Right lobe of liver (tissue), 4 donors: Measurements from ENCODE around the gene ANXA11.

Experiments used
- CTCF ChIP-seq, 4 donors: fragments of 200-600 bp in 3 of 4; fragments of 450-650 bp in 1 of 4; IDR thresholded peaks; one replicate each; pipeline versions ENCODE4 v1.5.1 to v1.8.0; 2016 to 2022; ENCODE audit warnings: antibody characterized with exemption in 4 of 4, mild to moderate bottlenecking in 2 of 4
- POLR2A ChIP-seq: fragments of 450-650 bp; IDR thresholded peaks from one replicate; pipeline ENCODE4 v1.6.1; 2017; ENCODE audit warnings: antibody characterized with exemption, mild to moderate bottlenecking
- donor health status: DM: no; HTN: no; CAD: no.
- donor health status: DM: no; HTN: no; CAD: no.
- donor health status: DM: no; HTN: yes; CAD: no.

DNA sequence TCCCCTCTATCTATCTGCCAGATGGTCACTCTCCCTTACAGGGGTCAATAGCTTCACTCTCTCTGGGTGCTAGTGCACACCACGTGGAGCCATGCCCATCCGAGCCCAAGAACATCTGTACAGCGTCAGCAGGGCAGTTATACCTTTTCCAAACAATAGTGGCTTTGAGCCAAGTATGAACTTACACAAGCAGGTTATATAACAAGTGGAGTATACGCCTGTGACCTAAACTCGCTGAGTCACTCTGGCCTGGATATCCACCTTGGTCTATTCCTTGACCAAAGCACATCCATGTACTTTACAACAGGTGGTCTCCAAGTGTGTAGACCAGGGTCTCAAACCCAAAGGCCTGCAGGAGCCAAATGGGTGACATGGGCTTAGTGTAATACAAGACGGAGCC lies 52.5 kb downstream of the ANXA11 start:
- TF ChIP-seq CTCF (IDR thresholded peaks at IDR 0.05) (no peak), POLR2A (no peak)
